ENCODE measurements around the gene HSPA1L.
"Not testable (repeated sequence)": the region's sequence is repeated elsewhere in the genome, so short reads cannot be mapped to it uniquely, and the experiment has no call there.

HSPA1L gene

DNA sequence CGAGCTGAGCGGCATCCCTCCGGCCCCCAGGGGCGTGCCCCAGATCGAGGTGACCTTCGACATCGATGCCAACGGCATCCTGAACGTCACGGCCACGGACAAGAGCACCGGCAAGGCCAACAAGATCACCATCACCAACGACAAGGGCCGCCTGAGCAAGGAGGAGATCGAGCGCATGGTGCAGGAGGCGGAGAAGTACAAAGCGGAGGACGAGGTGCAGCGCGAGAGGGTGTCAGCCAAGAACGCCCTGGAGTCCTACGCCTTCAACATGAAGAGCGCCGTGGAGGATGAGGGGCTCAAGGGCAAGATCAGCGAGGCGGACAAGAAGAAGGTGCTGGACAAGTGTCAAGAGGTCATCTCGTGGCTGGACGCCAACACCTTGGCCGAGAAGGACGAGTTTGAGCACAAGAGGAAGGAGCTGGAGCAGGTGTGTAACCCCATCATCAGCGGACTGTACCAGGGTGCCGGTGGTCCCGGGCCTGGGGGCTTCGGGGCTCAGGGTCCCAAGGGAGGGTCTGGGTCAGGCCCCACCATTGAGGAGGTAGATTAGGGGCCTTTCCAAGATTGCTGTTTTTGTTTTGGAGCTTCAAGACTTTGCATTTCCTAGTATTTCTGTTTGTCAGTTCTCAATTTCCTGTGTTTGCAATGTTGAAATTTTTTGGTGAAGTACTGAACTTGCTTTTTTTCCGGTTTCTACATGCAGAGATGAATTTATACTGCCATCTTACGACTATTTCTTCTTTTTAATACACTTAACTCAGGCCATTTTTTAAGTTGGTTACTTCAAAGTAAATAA lies 2.2 kb upstream of the HSPA1L start:
- DNase-seq (ENCODE audit: low read depth in 2 of 2, low spot score in 1 of 2), result not testable (repeated sequence)

DNA sequence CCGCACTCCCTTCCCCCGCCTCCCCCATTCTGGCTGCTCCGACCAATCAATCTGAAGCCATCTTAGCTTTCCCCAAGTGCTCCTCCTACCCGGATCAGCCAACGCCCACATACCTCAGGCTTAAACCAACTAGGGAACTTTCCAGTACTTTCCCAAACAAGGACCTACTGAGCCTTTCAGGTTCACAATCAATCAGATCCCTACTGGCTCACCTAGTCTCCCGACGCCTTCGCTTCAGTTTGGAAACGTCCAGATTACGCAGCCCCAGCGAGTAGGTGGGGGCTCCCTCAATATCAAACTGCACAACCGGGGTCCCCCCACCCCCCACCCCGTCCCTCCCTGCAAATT lies 432 bp downstream of the HSPA1L start:
- peak in 1 of 2 donors; percentile 32 for DNase-seq (ENCODE audit: low read depth in 2 of 2, low spot score in 1 of 2)

DNA sequence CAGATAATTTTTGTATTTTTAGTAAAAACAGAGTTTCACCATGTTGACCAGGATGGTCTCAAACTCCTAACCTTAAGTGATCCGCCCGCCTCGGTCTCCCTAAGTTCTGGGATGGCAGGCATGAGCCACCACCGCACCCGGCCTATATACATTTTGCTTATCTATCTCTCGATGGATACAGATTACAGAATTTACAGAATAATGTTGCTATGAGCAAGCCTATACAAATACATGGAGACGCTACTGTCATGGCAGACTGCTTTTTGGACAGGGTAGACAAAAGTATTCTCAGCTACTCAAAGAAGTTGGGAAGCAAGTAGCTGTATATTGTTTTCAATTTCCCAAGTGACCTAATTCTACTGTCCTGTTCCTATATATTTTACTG lies 1.6 kb downstream of the HSPA1L start:
- DNase-seq (ENCODE audit: low read depth in 2 of 2, low spot score in 1 of 2), result no peak

- DNase-seq (ENCODE audit: low read depth in 2 of 2, low spot score in 1 of 2), result no peak
Measured at GRCh38 chr6:31811645-31812044, 3.4 kb downstream of the HSPA1L start.

DNA sequence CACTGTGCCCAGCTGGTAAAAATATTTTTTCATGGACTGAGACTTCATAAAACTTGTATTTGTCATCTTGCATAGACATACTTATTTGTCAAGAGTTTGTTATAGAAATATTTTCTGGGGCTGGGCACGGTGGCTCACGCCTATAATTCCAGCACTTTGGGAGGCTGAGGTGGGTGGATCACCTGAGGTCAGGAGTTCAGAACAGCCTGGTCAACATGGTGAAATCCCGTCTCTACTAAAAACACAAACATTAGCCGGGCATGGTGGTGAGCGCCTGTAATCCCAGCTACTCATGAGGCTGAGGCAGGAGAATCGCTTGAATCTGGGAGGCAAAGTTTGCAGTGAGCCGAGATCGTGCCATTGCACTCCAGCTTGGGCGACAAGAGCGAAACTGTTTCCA lies 6.5 kb downstream of the HSPA1L start:
- not testable (repeated sequence) for DNase-seq (ENCODE audit: low read depth in 2 of 2, low spot score in 1 of 2)

GRCh38 chr6:31806470-31807272 lies 8.4 kb downstream of the HSPA1L start, which contains the start of gene LSM2:
Gene LSM2, minus strand, starts transcription at chr6:31806966. Its CDS starts 209 bp downstream, at chr6:31806757.
- DNase-seq (ENCODE audit: low read depth in 2 of 2, low spot score in 1 of 2), result peak; percentile 90 to 94

- no peak for DNase-seq (ENCODE audit: low read depth in 2 of 2, low spot score in 1 of 2)
Measured at GRCh38 chr6:31805939-31806469, 9.1 kb downstream of the HSPA1L start.

GRCh38 chr6:31801031-31801927 lies 13.8 kb downstream of the HSPA1L start:
- DNase-seq (ENCODE audit: low read depth in 2 of 2, low spot score in 1 of 2), result not testable (repeated sequence)

DNA sequence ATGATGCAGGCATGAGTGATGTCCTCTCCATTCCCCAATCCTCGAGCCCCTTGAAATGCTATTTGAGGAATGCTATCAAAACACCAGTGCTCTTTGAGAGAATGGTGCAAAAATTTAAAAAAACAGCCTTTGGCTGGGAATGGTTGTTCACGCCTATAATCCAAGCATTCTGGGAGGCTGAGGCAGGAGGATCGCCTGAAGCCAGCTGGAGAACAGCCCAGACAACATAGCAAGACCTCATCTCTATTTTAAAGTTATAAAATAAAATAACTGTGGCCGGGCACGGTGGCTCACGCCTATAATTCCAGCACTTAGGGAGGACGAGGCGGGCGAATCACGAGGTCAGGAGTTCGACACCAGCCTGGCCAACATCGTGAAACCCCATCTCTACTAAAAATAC lies 15.3 kb downstream of the HSPA1L start:
- DNase-seq (ENCODE audit: low read depth in 2 of 2, low spot score in 1 of 2), result no peak

DNA sequence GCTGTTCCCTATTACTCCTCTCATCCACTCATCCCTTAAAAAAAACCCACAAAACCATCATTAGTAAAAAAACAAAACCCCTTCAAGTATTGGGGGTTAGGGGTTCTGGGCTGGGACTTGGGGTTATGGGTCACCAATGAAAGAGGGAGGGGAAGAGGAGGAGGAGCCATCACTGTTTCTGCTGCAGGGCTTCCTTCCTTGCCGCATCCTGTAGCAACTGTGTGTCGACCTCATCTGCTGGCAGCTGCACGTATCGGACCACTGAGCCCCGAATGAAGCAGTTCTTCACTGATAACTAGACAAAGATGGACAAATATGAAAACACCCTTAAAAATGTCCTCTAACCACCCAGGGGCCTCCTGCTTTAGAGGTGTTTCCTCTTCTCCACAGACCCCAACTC lies 17.5 kb downstream of the HSPA1L start:
- DNase-seq (ENCODE audit: low read depth in 2 of 2, low spot score in 1 of 2), result no peak

GRCh38 chr6:31796993-31797385 lies 18.1 kb downstream of the HSPA1L start:
- DNase-seq (ENCODE audit: low read depth in 2 of 2, low spot score in 1 of 2), result no peak

GRCh38 chr6:31795616-31796298 lies 19.3 kb downstream of the HSPA1L start, which contains the start of gene VARS1:
Gene VARS1, minus strand, starts transcription at chr6:31795752. Its CDS starts 535 bp downstream, at chr6:31795217.
- peak; percentile 51 to 69 for DNase-seq (ENCODE audit: low read depth in 2 of 2, low spot score in 1 of 2)

GRCh38 chr6:31794866-31795615 lies 20.0 kb downstream of the HSPA1L start:
- DNase-seq (ENCODE audit: low read depth in 2 of 2, low spot score in 1 of 2), result no peak

GRCh38 chr6:31794294-31794865 lies 20.7 kb downstream of the HSPA1L start:
- no peak for DNase-seq (ENCODE audit: low read depth in 2 of 2, low spot score in 1 of 2)

- DNase-seq (ENCODE audit: low read depth in 2 of 2, low spot score in 1 of 2), result not testable (repeated sequence)
Measured at GRCh38 chr6:31793927-31794245, 21.2 kb downstream of the HSPA1L start.

DNA sequence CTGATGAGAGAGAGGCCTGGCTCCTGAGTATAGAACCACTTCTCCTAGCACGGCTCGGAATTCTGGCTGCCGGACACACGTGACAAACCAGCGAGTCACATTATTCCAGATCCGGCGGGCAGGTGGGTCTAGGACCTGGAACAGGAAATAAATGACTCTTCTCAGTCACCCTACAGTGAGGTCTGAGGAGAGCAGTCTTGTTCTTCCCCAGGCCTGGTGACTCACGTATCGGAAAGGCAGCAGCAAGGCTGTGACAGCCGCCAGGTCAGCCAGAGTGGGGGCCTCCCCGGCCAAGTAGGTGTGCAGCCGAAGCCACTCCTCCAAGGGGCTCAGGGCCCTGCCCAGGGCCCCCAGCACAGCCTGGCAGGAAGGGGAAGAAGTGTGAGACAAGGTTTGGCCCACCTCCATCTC lies 22.3 kb downstream of the HSPA1L start:
- DNase-seq (ENCODE audit: low read depth in 2 of 2, low spot score in 1 of 2), result no peak

GRCh38 chr6:31792090-31792374 lies 23.1 kb downstream of the HSPA1L start:
- DNase-seq (ENCODE audit: low read depth in 2 of 2, low spot score in 1 of 2), result no peak

- no peak for DNase-seq (ENCODE audit: low read depth in 2 of 2, low spot score in 1 of 2)
Measured at GRCh38 chr6:31791324-31792089, 23.6 kb downstream of the HSPA1L start.

DNA sequence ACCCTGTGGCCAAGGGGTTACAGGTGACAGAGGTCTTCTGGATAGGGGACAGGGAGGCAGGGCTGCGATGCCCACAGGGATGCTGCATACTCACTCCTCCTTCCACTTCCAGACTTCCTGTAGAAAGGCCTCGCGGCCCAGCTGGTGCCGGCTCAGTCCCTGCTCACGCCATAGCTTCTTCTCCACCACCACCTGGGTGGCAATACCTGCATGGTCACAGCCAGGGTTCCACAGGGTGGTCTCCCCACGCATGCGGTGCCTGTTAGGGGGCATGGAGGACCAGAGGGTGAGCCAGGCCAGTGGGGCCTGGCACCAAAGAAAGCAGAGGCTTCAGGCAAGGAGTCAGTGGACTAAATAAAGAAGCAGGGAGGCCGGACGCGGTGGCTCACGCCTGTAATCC lies 29.6 kb downstream of the HSPA1L start:
- no peak for DNase-seq (ENCODE audit: low read depth in 2 of 2, low spot score in 1 of 2)
